Neuronal stem cell (in vitro differentiated cells): ENCODE data around the gene PCDHGA2.
A peak's percentile ranks its signal among the peaks of the same experiment; 100 is the strongest.

ENCODE experiments used
- DNase-seq: peaks from one replicate; pipeline ENCODE4 v3.0.0-alpha.2; 2013; ENCODE audit warnings: low spot score
- H2AFZ ChIP-seq: one replicate; pipeline ENCODE4 v1.6.1; 2013; ENCODE audit warnings: mild to moderate bottlenecking, low read length, inconsistent platforms
- H2AK5ac ChIP-seq: 2 replicates; pipeline ENCODE4 v1.6.1; 2013; ENCODE audit warnings: low read depth, mild to moderate bottlenecking, inconsistent platforms, low read length, moderate library complexity, mixed read lengths
- H2BK120ac ChIP-seq: 2 replicates; pipeline ENCODE4 v1.6.1; 2013; ENCODE audit warnings: low read depth, mild to moderate bottlenecking, inconsistent platforms, low read length, moderate library complexity, mixed read lengths
- H2BK12ac ChIP-seq: one replicate; pipeline ENCODE4 v1.6.1; 2013; ENCODE audit warnings: low read length, inconsistent platforms
- H2BK15ac ChIP-seq: 2 replicates; pipeline ENCODE4 v1.6.1; 2013; ENCODE audit warnings: mild to moderate bottlenecking, low read length, inconsistent platforms, mixed read lengths
- H2BK5ac ChIP-seq: one replicate; pipeline ENCODE4 v1.6.1; 2013; ENCODE audit warnings: inconsistent platforms, mild to moderate bottlenecking, low read length, moderate library complexity
- H3K14ac ChIP-seq: one replicate; pipeline ENCODE4 v1.6.1; 2013; ENCODE audit warnings: low read length, inconsistent platforms
- H3K18ac ChIP-seq: 2 replicates; pipeline ENCODE4 v1.6.1; 2013; ENCODE audit warnings: low read length, inconsistent platforms
- H3K23ac ChIP-seq: 2 replicates; pipeline ENCODE4 v1.6.1; 2013; ENCODE audit warnings: low read depth, mild to moderate bottlenecking, mixed read lengths, low read length, inconsistent platforms; ENCODE audit not compliant: poor library complexity
- H3K27ac ChIP-seq: replicated peaks from 3 replicates; pipeline ENCODE4 v1.5.1; 2013; ENCODE audit warnings: low read length, inconsistent platforms
- H3K27me3 ChIP-seq, 3 experiments: 2 replicates each; pipeline ENCODE4 v1.6.1; 2013; ENCODE audit warnings: low read length in 3 of 3, mild to moderate bottlenecking in 2 of 3, inconsistent platforms in 1 of 3, low read depth in 1 of 3, mixed read lengths in 1 of 3, moderate library complexity in 1 of 3; ENCODE audit not compliant: control insufficient read depth in 3 of 3, insufficient read depth in 3 of 3
- H3K36me3 ChIP-seq, 2 donors: replicated peaks in 1 of 2; 2 replicates each; pipeline ENCODE4 v1.6.1; 2013; ENCODE audit warnings: low read length in 2 of 2; ENCODE audit not compliant: control insufficient read depth in 2 of 2, insufficient read depth in 2 of 2
- H3K4ac ChIP-seq: 2 replicates; pipeline ENCODE4 v1.6.1; 2013; ENCODE audit warnings: inconsistent platforms, mild to moderate bottlenecking, low read length, moderate library complexity
- H3K4me1 ChIP-seq, 2 donors: 1 replicate in 1 of 2; 2 replicates in 1 of 2; pipeline ENCODE4 v1.6.1; 2013; ENCODE audit warnings: low read length in 2 of 2, low read depth in 1 of 2; ENCODE audit not compliant: control insufficient read depth in 2 of 2, insufficient read depth in 1 of 2
- H3K4me2 ChIP-seq: one replicate; pipeline ENCODE4 v1.6.1; 2013; ENCODE audit warnings: mild to moderate bottlenecking, low read length, inconsistent platforms; ENCODE audit not compliant: insufficient read depth, poor library complexity, severe bottlenecking
- H3K4me3 ChIP-seq, 2 donors: 2 replicates each; pipeline ENCODE4 v1.5.1; 2013; ENCODE audit warnings: low read length in 2 of 2, mild to moderate bottlenecking in 2 of 2, inconsistent platforms in 1 of 2, moderate library complexity in 1 of 2
- H3K79me1 ChIP-seq: one replicate; pipeline ENCODE4 v1.6.1; 2013; ENCODE audit warnings: low read depth, mild to moderate bottlenecking, inconsistent platforms, low read length, moderate library complexity
- H3K9ac ChIP-seq: one replicate; pipeline ENCODE4 v1.6.1; 2013; ENCODE audit warnings: mild to moderate bottlenecking, low read depth, low read length, inconsistent platforms; ENCODE audit not compliant: poor library complexity
- H3K9me3 ChIP-seq, 2 donors: replicated peaks in 1 of 2; 2 replicates each; pipeline versions ENCODE3 to v1.6.1; 2013; ENCODE audit warnings: low read length in 2 of 2, mild to moderate bottlenecking in 2 of 2, inconsistent platforms in 1 of 2, low read depth in 1 of 2, mixed read lengths in 1 of 2, moderate library complexity in 1 of 2; ENCODE audit not compliant: control insufficient read depth in 2 of 2, insufficient read depth in 1 of 2
- H4K8ac ChIP-seq: one replicate; pipeline ENCODE4 v1.6.1; 2013; ENCODE audit warnings: low read depth, mild to moderate bottlenecking, inconsistent platforms, low read length, moderate library complexity
- H4K91ac ChIP-seq: one replicate; pipeline ENCODE4 v1.6.1; 2013; ENCODE audit warnings: low read length, low read depth, mild to moderate bottlenecking, inconsistent platforms; ENCODE audit not compliant: poor library complexity
- WGBS, 2 donors: extraction: QIAGEN DNeasy Blood & Tissue Kit; methylation state at CpG; one replicate each; pipeline ENCODE4 v1.1.7; 2013; ENCODE audit warnings: missing lambda C conversion rate in 2 of 2, mixed read lengths in 1 of 2; ENCODE audit not compliant: insufficient read length in 2 of 2, insufficient replicate concordance in 1 of 2; ENCODE audit errors: extremely low coverage in 2 of 2; 5-methylcytosine and 5-hydroxymethylcytosine counted together

PCDHGA2 gene

GRCh38 chr5:141389153-141390042 lies 50.8 kb downstream of the PCDHGA2 start:
- H2BK120ac ChIP-seq, result no peak overlapping the region
- H3K9ac ChIP-seq, result peak overlapping the region; percentile 51
- no peak overlapping the region for H3K4me2 ChIP-seq
- H3K18ac ChIP-seq, result peak overlapping the region; percentile 30
- H3K4me3 ChIP-seq, result peak overlapping the region in 1 of 2 donors; percentile 24
- no peak for DNase-seq
- no peak overlapping the region for H2AK5ac ChIP-seq
- H2BK5ac ChIP-seq, result no peak overlapping the region
- no peak overlapping the region for H2AFZ ChIP-seq
- H4K91ac ChIP-seq, result no peak overlapping the region
- H3K4ac ChIP-seq, result no peak overlapping the region
- H3K9me3 ChIP-seq, result peaks cover 40 to 70% of the 10 kb centered on the region in 2 donors
- no peak overlapping the region for H3K27ac ChIP-seq
- H3K14ac ChIP-seq, result no peak overlapping the region
- no peaks in the 10 kb centered on the region for H3K4me1 ChIP-seq
- peak overlapping the region; percentile 16 for H3K23ac ChIP-seq
- H2BK12ac ChIP-seq, result no peak overlapping the region
- H3K36me3 ChIP-seq, result peaks cover 14 to 26% of the 10 kb centered on the region in 2 donors
- WGBS, 2 donors, result no CpG with 5 or more reads among the region's 77 CpGs
- H3K27me3 ChIP-seq, result no peaks in the 10 kb centered on the region
- H4K8ac ChIP-seq, result no peak overlapping the region
- H3K79me1 ChIP-seq, result peaks cover 4% of the 10 kb centered on the region
- no peak overlapping the region for H2BK15ac ChIP-seq

DNA sequence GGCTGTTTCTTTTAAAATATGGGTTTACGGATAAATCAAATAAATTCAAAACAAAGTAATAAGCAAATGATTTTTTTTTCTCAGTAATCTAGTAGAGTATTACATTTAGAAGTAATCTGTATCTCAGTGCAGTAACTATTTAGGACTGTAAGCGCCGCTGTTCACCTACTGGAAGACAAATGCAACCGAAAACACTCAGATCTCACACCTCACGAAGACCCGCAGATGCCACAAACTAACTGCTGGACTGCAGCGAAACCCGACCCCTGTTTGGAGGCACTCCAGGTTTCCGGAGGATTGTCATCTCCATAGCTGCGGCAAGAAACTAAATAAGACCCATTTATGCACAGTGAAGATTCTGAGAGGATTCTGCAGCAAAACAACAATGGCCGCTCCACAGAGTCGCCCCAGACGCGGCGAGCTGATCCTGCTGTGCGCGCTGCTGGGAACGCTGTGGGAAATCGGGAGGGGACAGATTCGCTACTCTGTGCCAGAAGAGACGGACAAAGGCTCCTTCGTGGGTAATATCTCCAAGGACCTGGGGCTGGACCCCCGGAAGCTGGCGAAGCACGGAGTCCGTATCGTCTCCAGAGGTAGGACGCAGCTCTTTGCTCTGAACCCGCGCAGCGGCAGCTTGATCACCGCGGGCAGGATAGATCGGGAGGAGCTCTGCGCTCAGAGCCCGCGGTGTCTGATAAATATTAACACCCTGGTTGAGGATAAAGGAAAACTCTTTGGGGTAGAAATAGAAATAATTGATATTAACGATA lies 54.1 kb downstream of the PCDHGA2 start, which contains the start of gene PCDHGA8:
PCDHGA8 (plus strand) TSS at position 205 of the 770 bp plus-strand sequence; CDS start at position 386, 181 bp downstream.
- no peak within 1 kb of the TSS for H4K91ac ChIP-seq
- H2AFZ ChIP-seq, result no peak within 1 kb of the TSS
- no peak within 1 kb of the TSS for H2BK120ac ChIP-seq
- no peak within 1 kb of the TSS for H3K9ac ChIP-seq
- H3K79me1 ChIP-seq, result peaks cover 6% of the 10 kb centered on the region
- DNase-seq, result no peak
- H3K4ac ChIP-seq, result no peak within 1 kb of the TSS
- H2BK5ac ChIP-seq, result no peak within 1 kb of the TSS
- H2AK5ac ChIP-seq, result no peak within 1 kb of the TSS
- H3K23ac ChIP-seq, result no peak within 1 kb of the TSS
- WGBS, 2 donors, result no CpG with 5 or more reads among the region's 38 CpGs
- no peak within 1 kb of the TSS for H3K27ac ChIP-seq
- no peak within 1 kb of the TSS for H2BK12ac ChIP-seq
- no peak within 1 kb of the TSS for H2BK15ac ChIP-seq
- no peaks in the 10 kb centered on the region for H3K4me1 ChIP-seq
- no peak within 1 kb of the TSS for H3K4me3 ChIP-seq
- no peak within 1 kb of the TSS for H3K14ac ChIP-seq
- H3K4me2 ChIP-seq, result no peak within 1 kb of the TSS
- H3K27me3 ChIP-seq, result no peaks in the 10 kb centered on the region
- peaks cover 40 to 85% of the 10 kb centered on the region in 2 donors for H3K9me3 ChIP-seq
- H4K8ac ChIP-seq, result no peak within 1 kb of the TSS
- H3K18ac ChIP-seq, result no peak within 1 kb of the TSS
- peaks cover 14 to 26% of the 10 kb centered on the region in 2 donors for H3K36me3 ChIP-seq
